ENCODE data around the gene FSTL4. TPM values are rescaled to one million over a fixed set of nuclear protein-coding genes. Genes with fewer than 3 reads are reported as not detected.

The FSTL4 gene
- polyA plus RNA-seq, 3 donors, result not detected

GRCh38 chr5:133253671-133254070 is 358.7 kb downstream of the FSTL4 start:
- TF ChIP-seq, protein P1, sequence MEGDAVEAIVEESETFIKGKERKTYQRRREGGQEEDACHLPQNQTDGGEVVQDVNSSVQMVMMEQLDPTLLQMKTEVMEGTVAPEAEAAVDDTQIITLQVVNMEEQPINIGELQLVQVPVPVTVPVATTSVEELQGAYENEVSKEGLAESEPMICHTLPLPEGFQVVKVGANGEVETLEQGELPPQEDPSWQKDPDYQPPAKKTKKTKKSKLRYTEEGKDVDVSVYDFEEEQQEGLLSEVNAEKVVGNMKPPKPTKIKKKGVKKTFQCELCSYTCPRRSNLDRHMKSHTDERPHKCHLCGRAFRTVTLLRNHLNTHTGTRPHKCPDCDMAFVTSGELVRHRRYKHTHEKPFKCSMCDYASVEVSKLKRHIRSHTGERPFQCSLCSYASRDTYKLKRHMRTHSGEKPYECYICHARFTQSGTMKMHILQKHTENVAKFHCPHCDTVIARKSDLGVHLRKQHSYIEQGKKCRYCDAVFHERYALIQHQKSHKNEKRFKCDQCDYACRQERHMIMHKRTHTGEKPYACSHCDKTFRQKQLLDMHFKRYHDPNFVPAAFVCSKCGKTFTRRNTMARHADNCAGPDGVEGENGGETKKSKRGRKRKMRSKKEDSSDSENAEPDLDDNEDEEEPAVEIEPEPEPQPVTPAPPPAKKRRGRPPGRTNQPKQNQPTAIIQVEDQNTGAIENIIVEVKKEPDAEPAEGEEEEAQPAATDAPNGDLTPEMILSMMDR (IDR thresholded peaks at IDR 0.05), result no peak
- intact Hi-C loops (cut with micrococcal nuclease), result no loop called here
- Histone ChIP-seq H2AFZ (ENCODE audit: insufficient read depth, low read depth, low read length, poor library complexity, severe bottlenecking) (no peak overlapping the region), H3K27ac (ENCODE audit: low read depth in 1 of 2, low read length in 2 of 2) (no peak overlapping the region), H4K20me1 (ENCODE audit: insufficient read depth, low read length) (no peaks in the 10 kb centered on the region), H3K36me3 (replicated peaks in 1 of 2; ENCODE audit: control insufficient read depth in 1 of 2, insufficient read depth in 2 of 2, low read length in 2 of 2) (no peaks in the 10 kb centered on the region), H3K4me3 (replicated peaks in 1 of 3; ENCODE audit: low read depth in 2 of 3, low read length in 3 of 3) (no peak overlapping the region), H3K27me3 (ENCODE audit: control insufficient read depth in 2 of 2, insufficient read depth in 2 of 2, low read length in 2 of 2) (no peaks in the 10 kb centered on the region), H3K9ac (ENCODE audit: insufficient read depth, low read length, poor library complexity, severe bottlenecking) (no peak overlapping the region), H3K79me2 (ENCODE audit: insufficient read depth, low read length) (no peaks in the 10 kb centered on the region), H3K4me1 (ENCODE audit: control insufficient read depth in 1 of 2, insufficient read depth in 2 of 2, low read length in 2 of 2) (no peaks in the 10 kb centered on the region), H3K9me3 (replicated peaks in 1 of 2; ENCODE audit: control insufficient read depth in 1 of 2, insufficient read depth in 1 of 2, low read length in 2 of 2) (no peaks in the 10 kb centered on the region), H3K4me2 (replicated peaks; ENCODE audit: extremely low read depth, low read length, poor library complexity, severe bottlenecking) (no peak overlapping the region)
- Mint-ChIP-seq H3K4me1 (no peaks in the 10 kb centered on the region), H3K36me3 (no peaks in the 10 kb centered on the region), H3K27ac (no peak overlapping the region), H3K9me3 (no peaks in the 10 kb centered on the region), H3K4me3 (no peak overlapping the region), H3K27me3 (ENCODE audit: low read depth in 3 of 3) (peaks cover 0 to 12% (median 5%) of the 10 kb centered on the region in 3 donors)
- no CpG with 5 or more reads among the region's 1 CpG for WGBS (ENCODE audit: insufficient coverage)
- no peak for DNase-seq

GRCh38 chr5:133253070-133253469 is 359.3 kb downstream of the FSTL4 start:
- Histone ChIP-seq H2AFZ (ENCODE audit: insufficient read depth, low read depth, low read length, poor library complexity, severe bottlenecking) (no peak overlapping the region), H3K27ac (ENCODE audit: low read depth in 1 of 2, low read length in 2 of 2) (no peak overlapping the region), H3K36me3 (replicated peaks in 1 of 2; ENCODE audit: control insufficient read depth in 1 of 2, insufficient read depth in 2 of 2, low read length in 2 of 2) (no peaks in the 10 kb centered on the region), H3K79me2 (ENCODE audit: insufficient read depth, low read length) (no peaks in the 10 kb centered on the region), H3K27me3 (ENCODE audit: control insufficient read depth in 2 of 2, insufficient read depth in 2 of 2, low read length in 2 of 2) (no peaks in the 10 kb centered on the region), H3K9ac (ENCODE audit: insufficient read depth, low read length, poor library complexity, severe bottlenecking) (no peak overlapping the region), H3K9me3 (replicated peaks in 1 of 2; ENCODE audit: control insufficient read depth in 1 of 2, insufficient read depth in 1 of 2, low read length in 2 of 2) (no peaks in the 10 kb centered on the region), H4K20me1 (ENCODE audit: insufficient read depth, low read length) (no peaks in the 10 kb centered on the region), H3K4me2 (replicated peaks; ENCODE audit: extremely low read depth, low read length, poor library complexity, severe bottlenecking) (no peak overlapping the region), H3K4me3 (replicated peaks in 1 of 3; ENCODE audit: low read depth in 2 of 3, low read length in 3 of 3) (no peak overlapping the region), H3K4me1 (ENCODE audit: control insufficient read depth in 1 of 2, insufficient read depth in 2 of 2, low read length in 2 of 2) (no peaks in the 10 kb centered on the region)
- intact Hi-C loops (cut with micrococcal nuclease), result no loop called here
- TF ChIP-seq, protein P1 (IDR thresholded peaks at IDR 0.05), result no peak
- no peak overlapping the region for H3K4me3 Mint-ChIP-seq
- no peaks in the 10 kb centered on the region for H3K9me3 Mint-ChIP-seq
- no peaks in the 10 kb centered on the region for H3K36me3 Mint-ChIP-seq
- peaks cover 0 to 12% (median 5%) of the 10 kb centered on the region in 3 donors for H3K27me3 Mint-ChIP-seq (ENCODE audit: low read depth in 3 of 3)
- H3K27ac Mint-ChIP-seq, result no peak overlapping the region
- H3K4me1 Mint-ChIP-seq, result no peaks in the 10 kb centered on the region
- DNase-seq, result no peak
- WGBS (ENCODE audit: insufficient coverage), result 97% methylated on average over 4 of the region's 6 CpGs

Data from CD14-positive monocyte (primary cell).